Heart left ventricle (tissue), 13 donors: ENCODE measurements around the gene BCAS4.
"Not testable (repeated sequence)": the region's sequence is repeated elsewhere in the genome, so short reads cannot be mapped to it uniquely, and the experiment has no call there.

Experiments used
- POLR2A ChIP-seq, 2 donors: fragments of 450-650 bp; IDR thresholded peaks; one replicate each; pipeline ENCODE4 v1.6.1; 2017; ENCODE audit warnings: antibody characterized with exemption in 2 of 2, mild to moderate bottlenecking in 2 of 2, moderate library complexity in 2 of 2
- TF ChIP-seq, protein P1 (sequence below), 12 donors: fragments of 200-600 bp; sonication (generic) in 4 of 12; IDR thresholded peaks; one replicate each; pipeline versions ENCODE4 v1.5.0 to v1.8.0; 2018 to 2022; ENCODE audit warnings: antibody characterized with exemption in 12 of 12, mild to moderate bottlenecking in 5 of 12
- donor health status: ischemic (EF 13 %, LVEDD 7.1; RV severe dilation, severe dysfunction).
- donor health status: DM: no; HTN: yes; CAD: no.
- donor health status: DM: no; HTN: no; CAD: no.
- donor health status: ischemic (EF 25% LVEDD 6.9; RV normal size, moderate dysfunction).
- donor health status: ischemic (EF 25% LVEDD 5.7; RV mildly dilated, moderate dysfunction).
- donor health status: ischemic (EF 35%, LVEDD 5.7; RV mildly dilated, moderate dysfunction).
- donor health status: nonischemic (EF 11% LVEDD 7.7; RV severe dilation, severe dysfunction).
- donor health status: DM: yes; HTN: yes; CAD: no.
- donor health status: PGD.
- donor health status: ischemic (EF 29% LVEDD 5.4; RV normal size, mild dysfunction).
- donor health status: nonischemic (EF 23%, LVEDD 6.1; RV moderate dilation, normal function).

DNA sequence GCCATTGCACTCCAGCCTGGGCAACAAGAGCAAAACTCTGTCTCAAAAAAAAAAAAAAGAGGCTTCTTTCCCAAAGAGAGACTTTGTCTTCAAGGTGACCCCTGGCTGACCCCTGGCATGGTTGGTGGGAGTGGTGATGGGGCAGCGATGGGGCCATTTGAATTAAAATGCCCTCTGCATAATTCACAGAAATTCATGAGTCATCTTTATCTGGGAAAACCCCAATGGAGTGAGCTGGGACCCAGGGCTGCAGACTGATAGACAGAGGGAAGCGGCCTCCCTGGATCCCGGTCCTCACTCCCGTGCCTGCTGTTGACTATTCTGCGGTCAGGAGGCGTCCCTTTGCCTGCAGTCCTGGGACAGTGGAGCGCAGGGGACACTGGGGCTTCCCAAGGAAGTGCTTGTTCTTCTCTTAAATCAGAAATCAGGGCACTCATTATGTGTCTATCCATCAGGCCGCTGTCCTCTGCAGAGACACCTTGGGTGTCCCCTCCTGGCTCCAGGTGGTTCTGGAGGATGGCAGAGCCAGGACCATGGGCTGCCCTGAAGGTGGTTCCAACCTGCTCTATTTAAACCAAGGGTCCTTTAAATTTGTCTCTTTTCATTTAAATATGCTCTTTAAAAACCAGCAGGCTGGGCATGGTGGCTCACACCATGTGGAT is 23.3 kb upstream of the BCAS4 start:
- TF ChIP-seq, protein P1, sequence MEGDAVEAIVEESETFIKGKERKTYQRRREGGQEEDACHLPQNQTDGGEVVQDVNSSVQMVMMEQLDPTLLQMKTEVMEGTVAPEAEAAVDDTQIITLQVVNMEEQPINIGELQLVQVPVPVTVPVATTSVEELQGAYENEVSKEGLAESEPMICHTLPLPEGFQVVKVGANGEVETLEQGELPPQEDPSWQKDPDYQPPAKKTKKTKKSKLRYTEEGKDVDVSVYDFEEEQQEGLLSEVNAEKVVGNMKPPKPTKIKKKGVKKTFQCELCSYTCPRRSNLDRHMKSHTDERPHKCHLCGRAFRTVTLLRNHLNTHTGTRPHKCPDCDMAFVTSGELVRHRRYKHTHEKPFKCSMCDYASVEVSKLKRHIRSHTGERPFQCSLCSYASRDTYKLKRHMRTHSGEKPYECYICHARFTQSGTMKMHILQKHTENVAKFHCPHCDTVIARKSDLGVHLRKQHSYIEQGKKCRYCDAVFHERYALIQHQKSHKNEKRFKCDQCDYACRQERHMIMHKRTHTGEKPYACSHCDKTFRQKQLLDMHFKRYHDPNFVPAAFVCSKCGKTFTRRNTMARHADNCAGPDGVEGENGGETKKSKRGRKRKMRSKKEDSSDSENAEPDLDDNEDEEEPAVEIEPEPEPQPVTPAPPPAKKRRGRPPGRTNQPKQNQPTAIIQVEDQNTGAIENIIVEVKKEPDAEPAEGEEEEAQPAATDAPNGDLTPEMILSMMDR (IDR thresholded peaks at IDR 0.05) = not testable (repeated sequence)
- not testable (repeated sequence) for TF ChIP-seq POLR2A (IDR thresholded peaks at IDR 0.05)
